ENCODE results near the gene PPP1R3F.

GRCh38 chrX:49272421-49272820, 2.8 kb downstream of the PPP1R3F start:
- TF ChIP-seq, protein P1, sequence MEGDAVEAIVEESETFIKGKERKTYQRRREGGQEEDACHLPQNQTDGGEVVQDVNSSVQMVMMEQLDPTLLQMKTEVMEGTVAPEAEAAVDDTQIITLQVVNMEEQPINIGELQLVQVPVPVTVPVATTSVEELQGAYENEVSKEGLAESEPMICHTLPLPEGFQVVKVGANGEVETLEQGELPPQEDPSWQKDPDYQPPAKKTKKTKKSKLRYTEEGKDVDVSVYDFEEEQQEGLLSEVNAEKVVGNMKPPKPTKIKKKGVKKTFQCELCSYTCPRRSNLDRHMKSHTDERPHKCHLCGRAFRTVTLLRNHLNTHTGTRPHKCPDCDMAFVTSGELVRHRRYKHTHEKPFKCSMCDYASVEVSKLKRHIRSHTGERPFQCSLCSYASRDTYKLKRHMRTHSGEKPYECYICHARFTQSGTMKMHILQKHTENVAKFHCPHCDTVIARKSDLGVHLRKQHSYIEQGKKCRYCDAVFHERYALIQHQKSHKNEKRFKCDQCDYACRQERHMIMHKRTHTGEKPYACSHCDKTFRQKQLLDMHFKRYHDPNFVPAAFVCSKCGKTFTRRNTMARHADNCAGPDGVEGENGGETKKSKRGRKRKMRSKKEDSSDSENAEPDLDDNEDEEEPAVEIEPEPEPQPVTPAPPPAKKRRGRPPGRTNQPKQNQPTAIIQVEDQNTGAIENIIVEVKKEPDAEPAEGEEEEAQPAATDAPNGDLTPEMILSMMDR (IDR thresholded peaks at IDR 0.05), result no peak
- no peak for TF ChIP-seq ZFX (IDR thresholded peaks at IDR 0.05; ENCODE audit: borderline replicate concordance)

Data from 22Rv1 (cell line).